Gastrocnemius medialis (tissue), 4 donors: ENCODE data around the gene ZDHHC22.

Source experiments
- CTCF ChIP-seq, 5 experiments: fragments of 450-650 bp in 3 of 5; fragments of 200-600 bp in 2 of 5; sonication (generic) in 2 of 5; IDR thresholded peaks in 4 of 5; conservative IDR thresholded peaks in 1 of 5; 1 replicate in 4 of 5; 2 replicates in 1 of 5; pipeline ENCODE4 v1.5.1; 2016 to 2019; ENCODE audit warnings: antibody characterized with exemption in 5 of 5, mild to moderate bottlenecking in 3 of 5, moderate library complexity in 3 of 5
- POLR2A ChIP-seq, 2 donors: fragments of 450-650 bp; IDR thresholded peaks; one replicate each; pipeline ENCODE4 v1.6.1; 2017; ENCODE audit warnings: antibody characterized with exemption in 2 of 2, mild to moderate bottlenecking in 2 of 2, moderate library complexity in 2 of 2

GRCh38 chr14:77180726-77181602, 39.4 kb upstream of the ZDHHC22 start:
- TF ChIP-seq CTCF (IDR thresholded peaks at IDR 0.05 in 4 of 5, conservative IDR thresholded peaks at IDR 0.05 in 1 of 5) (no peak), POLR2A (IDR thresholded peaks at IDR 0.05) (no peak)
